ENCODE measurements around the gene KIF4A.

DNA sequence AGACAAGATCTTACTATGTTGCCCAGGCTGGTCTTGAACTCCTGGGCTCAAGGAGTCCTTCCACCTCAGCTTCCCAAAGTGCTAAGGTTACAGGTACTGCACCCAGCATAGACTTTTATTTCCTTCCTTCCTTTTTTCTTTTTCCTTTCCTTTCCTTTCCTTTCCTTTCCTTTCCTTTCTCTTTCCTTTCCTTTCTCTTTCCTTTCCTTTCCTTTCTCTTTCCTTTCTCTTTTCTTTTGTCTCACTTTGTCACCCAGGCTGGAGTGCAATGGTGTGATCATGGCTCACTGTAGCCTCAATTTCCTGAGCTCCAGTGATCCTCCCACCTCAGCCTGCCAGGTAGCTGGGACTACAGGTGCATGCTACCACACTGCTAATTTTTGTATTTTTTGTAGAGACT lies 174.1 kb downstream of the KIF4A start:
- TF ChIP-seq EZH2 (IDR thresholded peaks at IDR 0.05; ENCODE audit: low read length), result no peak
- TF ChIP-seq, protein P1, sequence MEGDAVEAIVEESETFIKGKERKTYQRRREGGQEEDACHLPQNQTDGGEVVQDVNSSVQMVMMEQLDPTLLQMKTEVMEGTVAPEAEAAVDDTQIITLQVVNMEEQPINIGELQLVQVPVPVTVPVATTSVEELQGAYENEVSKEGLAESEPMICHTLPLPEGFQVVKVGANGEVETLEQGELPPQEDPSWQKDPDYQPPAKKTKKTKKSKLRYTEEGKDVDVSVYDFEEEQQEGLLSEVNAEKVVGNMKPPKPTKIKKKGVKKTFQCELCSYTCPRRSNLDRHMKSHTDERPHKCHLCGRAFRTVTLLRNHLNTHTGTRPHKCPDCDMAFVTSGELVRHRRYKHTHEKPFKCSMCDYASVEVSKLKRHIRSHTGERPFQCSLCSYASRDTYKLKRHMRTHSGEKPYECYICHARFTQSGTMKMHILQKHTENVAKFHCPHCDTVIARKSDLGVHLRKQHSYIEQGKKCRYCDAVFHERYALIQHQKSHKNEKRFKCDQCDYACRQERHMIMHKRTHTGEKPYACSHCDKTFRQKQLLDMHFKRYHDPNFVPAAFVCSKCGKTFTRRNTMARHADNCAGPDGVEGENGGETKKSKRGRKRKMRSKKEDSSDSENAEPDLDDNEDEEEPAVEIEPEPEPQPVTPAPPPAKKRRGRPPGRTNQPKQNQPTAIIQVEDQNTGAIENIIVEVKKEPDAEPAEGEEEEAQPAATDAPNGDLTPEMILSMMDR (optimal IDR thresholded peaks at IDR 0.05 in 1 of 3, IDR thresholded peaks at IDR 0.05 in 1 of 3, conservative IDR thresholded peaks at IDR 0.05 in 1 of 3; ENCODE audit: extremely low read depth in 1 of 3, insufficient read depth in 2 of 3, low read length in 3 of 3), result no peak
